ENCODE data around the gene DDX59. TPM values are rescaled to one million over a fixed set of nuclear protein-coding genes. Genes with fewer than 3 reads are reported as not detected.

DDX59 gene
- total RNA-seq, 1 experiment from 2014 or later: 16.0 TPM

GRCh38 chr1:200681231-200681630 lies 11.5 kb upstream of the DDX59 start:
- intact Hi-C loops (cut with micrococcal nuclease): no loop called here
- DNase-seq (ENCODE audit: low read depth, low spot score) (no peak), ATAC-seq (no peak)
- no TSS peak for BruUV-seq (replicated peaks)
- no peaks in the 10 kb centered on the region for H3K9me3 ChIP-seq (ENCODE audit: control insufficient read depth in 1 of 2, insufficient read depth in 1 of 2, low read depth in 1 of 2, low read length in 2 of 2)
- H3K79me2 ChIP-seq (ENCODE audit: insufficient read depth, low read length): no peaks in the 10 kb centered on the region
- TF ChIP-seq CTCF (IDR thresholded peaks at IDR 0.05 in 2 of 3, conservative IDR thresholded peaks at IDR 0.05 in 1 of 3; ENCODE audit: borderline replicate concordance in 1 of 3, insufficient read depth in 1 of 3, low read depth in 2 of 3, low read length in 2 of 3) (no peak), ZFX (IDR thresholded peaks at IDR 0.05) (no peak), JUND (IDR thresholded peaks at IDR 0.05) (no peak)
- CTCF ChIA-PET: no interaction called here
- H2AFZ ChIP-seq (ENCODE audit: low read depth, low read length, poor library complexity, severe bottlenecking): no peak overlapping the region
- no peaks in the 10 kb centered on the region for H3K4me1 ChIP-seq (ENCODE audit: control insufficient read depth in 1 of 2, insufficient read depth in 2 of 2, low read length in 2 of 2)
- no peak overlapping the region for H3K4me2 ChIP-seq (ENCODE audit: low read length)
- H3K27ac ChIP-seq (ENCODE audit: low read depth, low read length): no peak overlapping the region
- H3K27me3 ChIP-seq (ENCODE audit: insufficient read depth, low read length): no peaks in the 10 kb centered on the region
- POLR2A ChIA-PET: interaction anchor here (5.8 kb wide), 1 partner anchor 11 kb away, joined by 20 read pairs; the partner anchor contains the start of gene DDX59
- no peaks in the 10 kb centered on the region for H4K20me1 ChIP-seq (ENCODE audit: insufficient read depth)
- RAD21 ChIA-PET (ENCODE audit: low non-redundant PET in 1 of 2, low total read pairs in 2 of 2, uncharacterized antibody in 2 of 2, unreplicated experiment in 2 of 2): no interaction called here
- H3K9me2 ChIP-seq (ENCODE audit: insufficient read depth): no peaks in the 10 kb centered on the region
- H3K36me3 ChIP-seq (ENCODE audit: control insufficient read depth in 1 of 2, insufficient read depth in 2 of 2, low read length in 2 of 2): no peaks in the 10 kb centered on the region
- H3K4me3 ChIP-seq (replicated peaks in 1 of 2; ENCODE audit: low read depth in 1 of 2, low read length in 2 of 2): no peak overlapping the region
- H3K9ac ChIP-seq (ENCODE audit: low read length): no peak overlapping the region

GRCh38 chr1:200676829-200677228 lies 7.1 kb upstream of the DDX59 start:
- no peak overlapping the region for H3K4me2 ChIP-seq (ENCODE audit: low read length)
- CTCF ChIA-PET: interaction anchor here (0.7 kb wide), 1 partner anchor 438 kb away, joined by 3 read pairs; no protein-coding TSS in a partner anchor
- BruUV-seq (replicated peaks): no TSS peak
- RAD21 ChIA-PET (ENCODE audit: low non-redundant PET in 1 of 2, low total read pairs in 2 of 2, uncharacterized antibody in 2 of 2, unreplicated experiment in 2 of 2): no interaction called here
- H3K9me2 ChIP-seq (ENCODE audit: insufficient read depth): no peaks in the 10 kb centered on the region
- no peak overlapping the region for H2AFZ ChIP-seq (ENCODE audit: low read depth, low read length, poor library complexity, severe bottlenecking)
- no peaks in the 10 kb centered on the region for H3K36me3 ChIP-seq (ENCODE audit: control insufficient read depth in 1 of 2, insufficient read depth in 2 of 2, low read length in 2 of 2)
- no peaks in the 10 kb centered on the region for H3K79me2 ChIP-seq (ENCODE audit: insufficient read depth, low read length)
- H3K4me3 ChIP-seq (replicated peaks in 1 of 2; ENCODE audit: low read depth in 1 of 2, low read length in 2 of 2): no peak overlapping the region
- no peaks in the 10 kb centered on the region for H4K20me1 ChIP-seq (ENCODE audit: insufficient read depth)
- intact Hi-C loops (cut with micrococcal nuclease): no loop called here
- POLR2A ChIA-PET: interaction anchor here (0.7 kb wide), 1 partner anchor 83 kb away, joined by 4 read pairs; no protein-coding TSS in a partner anchor
- DNase-seq (ENCODE audit: low read depth, low spot score) (no peak), ATAC-seq (no peak)
- H3K9me3 ChIP-seq (ENCODE audit: control insufficient read depth in 1 of 2, insufficient read depth in 1 of 2, low read depth in 1 of 2, low read length in 2 of 2): no peaks in the 10 kb centered on the region
- H3K9ac ChIP-seq (ENCODE audit: low read length): no peak overlapping the region
- no peaks in the 10 kb centered on the region for H3K4me1 ChIP-seq (ENCODE audit: control insufficient read depth in 1 of 2, insufficient read depth in 2 of 2, low read length in 2 of 2)
- TF ChIP-seq CBX3 (IDR thresholded peaks at IDR 0.05; ENCODE audit: low read depth) (no peak), EGR1 (IDR thresholded peaks at IDR 0.05; ENCODE audit: low read depth) (no peak), ZNF274 (IDR thresholded peaks at IDR 0.05; ENCODE audit: low read depth, low read length) (no peak), TCF7L2 (IDR thresholded peaks at IDR 0.05; ENCODE audit: borderline replicate concordance, extremely low read depth, insufficient read depth, insufficient read length) (no peak), POLR2A (IDR thresholded peaks at IDR 0.05; ENCODE audit: borderline replicate concordance, extremely low read depth, insufficient read depth, insufficient read length) (no peak), ELF1 (IDR thresholded peaks at IDR 0.05; ENCODE audit: borderline replicate concordance, low read depth) (no peak), EZH2phosphoT487 (IDR thresholded peaks at IDR 0.05; ENCODE audit: borderline replicate concordance) (no peak), MAX (IDR thresholded peaks at IDR 0.05) (no peak), EZH2 (IDR thresholded peaks at IDR 0.05) (no peak), POLR2AphosphoS5 (IDR thresholded peaks at IDR 0.05; ENCODE audit: low read depth, low read length) (no peak), ZBTB33 (IDR thresholded peaks at IDR 0.05; ENCODE audit: extremely low read depth, insufficient replicate concordance, low read length) (no peak), ZFX (IDR thresholded peaks at IDR 0.05) (no peak)
- no peaks in the 10 kb centered on the region for H3K27me3 ChIP-seq (ENCODE audit: insufficient read depth, low read length)
- no peak overlapping the region for H3K27ac ChIP-seq (ENCODE audit: low read depth, low read length)
